Stimulated activated CD4-positive, alpha-beta T cell treated with anti-CD3 and anti-CD28 coated beads, Interleukin-2, amount 100 ng/mL, for 24 hours (primary cell): Measurements from ENCODE around the gene TP53RK.

Source experiments
- DNase-seq, 2 donors: peaks; one replicate each; pipeline ENCODE4 v3.0.0-alpha.2; 2020

TP53RK gene

DNA sequence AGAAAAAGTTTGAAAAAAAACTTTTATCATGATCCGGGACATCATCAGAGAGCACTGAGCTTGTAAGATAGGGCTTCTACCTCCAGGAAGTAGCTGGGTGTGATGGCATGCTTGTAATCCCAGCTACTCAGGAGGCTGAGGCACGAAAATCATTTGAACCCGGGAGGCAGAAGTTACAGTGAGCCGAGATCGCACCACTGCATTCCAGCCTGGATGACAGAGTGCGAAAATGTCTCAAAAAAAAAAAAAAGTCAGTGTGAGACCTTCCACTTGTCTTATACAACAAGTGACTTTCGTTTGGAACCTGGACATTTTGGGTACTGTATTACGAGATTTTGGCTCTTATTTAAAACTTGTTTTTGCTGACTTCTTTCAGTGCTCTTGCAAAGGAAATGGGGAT lies 32.1 kb downstream of the TP53RK start:
- DNase-seq, result no peak

DNA sequence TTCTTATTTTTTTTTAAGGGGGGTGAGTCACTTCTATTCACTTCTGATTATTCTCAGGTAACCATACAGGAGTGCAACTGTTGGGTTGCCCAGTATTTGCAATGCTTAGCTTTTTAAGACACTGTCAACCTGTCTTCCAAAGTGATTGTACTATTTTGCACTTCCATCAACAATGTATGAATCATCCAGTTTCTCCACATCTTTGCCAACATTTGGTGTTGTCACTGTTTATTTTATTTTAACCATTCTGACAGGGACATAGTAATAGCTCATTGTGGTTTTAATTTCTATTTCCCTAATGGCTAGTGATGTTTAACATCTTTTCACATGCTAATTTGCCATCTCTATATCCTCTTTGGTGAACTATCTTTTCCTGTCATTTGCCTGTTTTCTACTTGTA lies 36.5 kb downstream of the TP53RK start:
- DNase-seq, result no peak

- DNase-seq, result no peak
Measured at GRCh38 chr20:46651091-46651962, 37.9 kb downstream of the TP53RK start, which contains the start of gene SLC13A3. Gene SLC13A3, minus strand, starts transcription at chr20:46651459. Its CDS starts 38 bp downstream, at chr20:46651421.

- no peak for DNase-seq
Measured at GRCh38 chr20:46650575-46651090, 38.6 kb downstream of the TP53RK start.

DNA sequence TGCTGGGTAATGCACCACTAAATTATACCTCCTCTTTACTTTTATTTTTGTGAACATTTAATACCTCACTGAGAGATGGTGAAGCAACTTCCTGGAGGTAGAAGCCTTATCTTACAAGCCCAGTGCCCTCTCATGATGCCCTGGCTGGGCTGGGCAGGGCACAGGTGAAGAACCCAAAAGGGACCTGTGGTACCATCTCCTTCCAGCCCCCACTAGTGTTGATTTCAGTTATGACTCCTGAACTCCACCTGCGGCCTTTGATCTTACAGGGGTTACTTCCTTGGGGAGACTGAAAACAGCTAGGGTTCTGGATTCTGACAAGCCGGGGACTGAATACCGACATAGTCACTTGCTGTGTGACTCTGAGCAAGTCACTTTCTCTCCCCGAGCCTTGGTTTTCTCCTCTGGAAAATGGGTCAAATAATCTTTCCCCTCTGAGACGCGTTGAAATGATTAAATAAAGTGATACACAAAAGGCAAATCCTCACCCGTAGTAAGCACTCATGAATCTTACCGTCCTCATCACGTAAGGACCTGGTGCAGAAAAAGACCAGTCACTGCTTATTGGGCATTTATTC lies 39.2 kb downstream of the TP53RK start:
- DNase-seq, result no peak

- DNase-seq, result no peak
Measured at GRCh38 chr20:46649650-46649949, 39.6 kb downstream of the TP53RK start.

GRCh38 chr20:46648903-46649649 lies 40.2 kb downstream of the TP53RK start:
- no peak for DNase-seq

- no peak for DNase-seq
Measured at GRCh38 chr20:46647469-46647868, 41.8 kb downstream of the TP53RK start.

DNA sequence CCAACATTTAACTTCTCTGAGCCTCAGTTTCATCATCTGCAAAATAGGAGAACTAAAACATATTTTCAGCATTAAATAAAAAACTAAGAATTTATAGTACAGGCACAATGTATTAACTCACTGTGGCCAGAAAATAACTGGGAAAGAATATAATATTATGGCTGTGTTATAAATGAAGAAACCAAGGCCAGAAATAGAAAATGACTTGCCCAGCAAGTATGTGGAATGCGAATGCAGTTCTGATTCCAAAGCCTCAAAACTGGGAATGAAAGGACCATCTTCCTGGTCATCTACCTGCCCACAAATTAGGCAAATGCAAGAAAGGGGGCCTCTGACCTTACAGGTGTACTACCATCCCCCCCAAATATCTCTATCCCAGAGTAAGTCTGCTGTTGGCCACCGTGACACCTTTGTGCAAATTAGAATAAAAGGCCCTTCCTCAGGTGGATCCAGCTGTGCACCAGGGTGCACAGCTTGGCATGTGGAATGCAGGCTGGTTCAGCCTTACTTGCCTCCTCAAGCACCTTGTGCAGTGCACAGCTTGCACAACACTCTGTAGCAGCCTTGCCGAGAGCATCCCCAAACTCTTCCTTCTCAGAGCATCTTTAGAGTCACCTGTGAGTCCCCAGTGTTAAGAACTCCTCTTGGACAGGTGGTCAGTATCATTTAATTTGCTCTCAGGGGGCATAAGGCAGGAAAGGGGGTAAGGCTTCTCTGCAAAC lies 42.4 kb downstream of the TP53RK start:
- no peak for DNase-seq

DNA sequence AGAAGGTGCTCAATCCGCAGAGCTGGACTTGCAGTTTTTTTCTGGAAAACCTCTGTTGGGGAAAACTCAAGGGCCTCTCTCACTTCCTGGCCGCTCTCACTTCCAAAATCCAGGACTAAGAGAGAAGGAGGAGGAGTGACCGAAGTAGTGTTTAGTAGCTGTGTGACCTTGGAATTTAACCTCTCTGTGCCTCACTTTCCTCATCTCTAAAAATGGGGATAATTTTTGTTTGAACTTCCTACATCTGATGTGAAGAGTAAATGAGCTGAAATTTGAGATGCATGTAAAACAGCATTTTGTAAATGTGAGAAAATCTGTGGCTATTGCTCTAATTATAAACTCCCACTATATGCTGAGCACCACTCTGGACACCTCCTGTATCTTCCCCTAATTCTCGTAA lies 43.1 kb downstream of the TP53RK start:
- DNase-seq, result no peak

DNA sequence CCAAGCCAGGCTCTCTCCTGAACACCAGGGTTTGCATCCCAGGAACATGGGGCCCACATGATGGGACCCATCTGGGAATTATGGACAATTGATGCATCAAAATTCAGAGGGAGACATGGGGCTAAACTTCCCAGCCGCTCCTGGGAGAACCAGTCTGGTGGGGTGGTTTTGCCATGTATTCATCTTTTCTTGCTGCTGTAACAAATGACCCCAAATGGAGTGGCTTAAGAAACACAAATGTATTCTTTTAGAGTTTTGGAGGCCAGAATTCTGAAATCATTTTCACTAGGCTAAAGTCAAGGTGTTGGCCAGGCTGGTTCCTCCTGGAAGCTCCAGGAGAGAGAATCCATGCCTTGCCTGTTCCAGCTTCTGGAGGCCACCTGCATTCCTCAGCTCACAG lies 44.5 kb downstream of the TP53RK start:
- no peak for DNase-seq

DNA sequence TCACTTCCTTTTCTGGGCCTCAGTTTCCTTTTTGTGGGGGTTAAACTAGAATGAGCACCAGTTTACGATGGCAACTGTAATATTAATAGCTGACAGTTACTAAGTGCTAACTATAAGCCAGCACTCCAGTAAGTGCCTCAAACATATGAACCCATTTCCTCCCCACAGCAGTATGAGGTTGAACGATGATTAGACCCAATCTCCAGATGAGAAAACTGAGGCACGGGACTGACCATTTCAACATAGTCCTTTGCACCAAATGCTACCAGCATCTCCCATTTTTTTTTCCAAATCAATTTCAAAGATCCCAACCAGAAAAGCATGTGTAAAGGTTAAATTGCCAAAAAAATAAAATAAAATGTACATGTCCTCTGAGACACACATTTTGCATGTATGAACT lies 45.1 kb downstream of the TP53RK start:
- no peak for DNase-seq

DNA sequence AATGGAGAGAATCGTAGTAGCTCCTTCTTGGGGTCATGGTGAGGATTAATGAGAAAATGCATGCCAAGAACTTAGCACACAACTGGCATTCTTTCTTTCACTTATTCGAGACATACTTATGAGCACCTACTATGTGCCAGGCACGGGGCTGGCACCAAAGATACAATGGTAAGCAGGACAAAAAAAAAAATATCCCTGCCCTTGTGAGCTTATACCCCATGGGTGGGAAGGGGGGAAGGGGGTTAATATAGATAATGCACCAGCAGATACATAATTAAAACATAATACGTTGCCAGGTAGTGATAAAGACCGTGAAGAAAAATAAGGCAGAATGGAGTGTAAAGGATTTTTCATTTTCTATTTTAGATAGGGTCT lies 46.3 kb downstream of the TP53RK start:
- no peak for DNase-seq

- DNase-seq, result no peak
Measured at GRCh38 chr20:46642265-46642968, 46.8 kb downstream of the TP53RK start.

GRCh38 chr20:46641424-46641823 lies 47.8 kb downstream of the TP53RK start:
- DNase-seq, result no peak

- DNase-seq, result no peak
Measured at GRCh38 chr20:46640536-46641311, 48.5 kb downstream of the TP53RK start.

DNA sequence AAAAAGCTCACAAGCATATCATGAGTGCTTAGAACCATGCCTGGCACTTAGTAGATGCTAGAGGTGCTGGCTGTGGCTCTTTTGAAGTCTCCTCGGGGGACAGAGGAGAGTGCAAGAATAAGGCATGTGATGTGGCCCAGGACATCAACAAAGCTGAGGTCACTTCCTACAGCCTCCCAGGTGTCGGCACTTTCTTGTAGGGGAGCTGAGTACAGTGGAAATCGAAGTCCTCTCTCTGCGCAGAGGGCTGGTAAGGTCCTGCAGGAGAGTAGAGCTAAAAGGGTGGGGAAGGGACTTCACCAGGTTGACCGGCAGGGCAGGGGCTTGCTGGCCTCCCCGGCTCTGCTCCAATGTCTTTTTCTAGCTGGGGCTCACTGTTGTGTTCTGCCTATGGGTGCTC lies 49.2 kb downstream of the TP53RK start:
- DNase-seq, result no peak

GRCh38 chr20:46639587-46639986 lies 49.7 kb downstream of the TP53RK start:
- DNase-seq, result no peak

DNA sequence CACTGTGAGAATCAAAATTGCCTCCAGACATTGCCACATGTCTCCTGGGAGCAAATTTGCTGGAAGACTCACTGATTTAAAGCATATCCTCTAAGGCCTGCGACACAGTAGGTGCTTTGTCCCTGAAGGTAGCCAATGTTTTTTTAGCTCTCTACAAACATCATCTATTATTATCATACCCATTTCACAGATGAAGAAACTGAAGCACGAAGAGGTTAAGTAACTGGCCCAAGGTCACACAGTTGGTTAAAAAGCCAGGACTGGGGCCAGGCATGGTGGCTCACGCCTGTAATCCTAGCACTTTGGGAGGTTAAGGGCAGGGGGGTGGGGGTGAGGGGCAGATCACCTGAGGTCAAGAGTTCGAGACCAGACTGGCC lies 50.4 kb downstream of the TP53RK start:
- no peak for DNase-seq

- no peak for DNase-seq
Measured at GRCh38 chr20:46638134-46638897, 50.9 kb downstream of the TP53RK start.
